ENCODE data around the gene CFAP298. TPM values are rescaled to one million over a fixed set of nuclear protein-coding genes. Genes with fewer than 3 reads are reported as not detected.
"Not testable (repeated sequence)": the region's sequence is repeated elsewhere in the genome, so short reads cannot be mapped to it uniquely, and the experiment has no call there.

CFAP298 gene
- total RNA-seq, 2 donors from 2014 or later = 28.7 to 32.7 TPM

DNA sequence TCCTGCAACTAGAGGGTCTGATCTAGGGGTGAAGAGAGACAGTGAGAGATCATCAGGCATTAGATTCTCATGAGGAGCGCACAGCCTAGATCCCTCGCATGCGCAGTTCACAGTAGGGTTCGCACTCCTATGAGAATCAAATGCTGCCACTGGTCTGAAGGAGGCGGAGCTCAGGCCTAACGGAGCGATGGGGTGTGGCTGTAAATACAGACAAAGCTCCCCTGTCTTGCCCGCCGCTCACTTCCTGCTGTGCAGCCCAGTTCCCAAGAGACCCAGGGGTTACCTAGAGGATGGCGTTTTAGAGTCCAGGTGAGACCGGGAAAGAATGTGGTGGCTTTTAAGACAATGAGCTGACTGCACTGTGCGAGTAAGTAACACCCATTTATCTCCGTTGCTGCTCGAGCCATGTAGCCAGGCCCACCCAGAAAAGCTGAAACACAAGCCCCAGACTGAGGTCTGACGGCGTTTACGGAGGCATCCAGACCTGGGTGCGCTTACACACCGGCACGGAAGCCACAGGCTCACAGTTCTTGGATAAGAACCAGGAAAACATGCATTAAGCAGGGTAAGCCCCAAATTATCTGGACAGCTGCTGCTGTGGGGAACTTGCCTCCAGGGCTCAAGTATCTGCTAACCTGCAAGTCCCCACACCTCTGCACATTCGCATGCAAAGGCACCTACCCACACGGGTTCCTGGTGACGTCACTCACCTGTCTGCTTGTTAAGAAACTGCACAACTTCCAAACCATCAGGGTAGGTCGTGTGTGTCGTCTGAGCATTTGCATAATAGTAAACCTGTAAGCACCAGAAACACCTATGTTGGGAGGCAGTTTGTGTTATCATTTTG lies 39.4 kb downstream of the CFAP298 start:
- intact Hi-C loops (cut with DNase I, micrococcal nuclease) = no loop called here
- DNase-seq (peak; percentile 68 to 77), ATAC-seq (peak; percentile 71)

- no peak for DNase-seq
- no peak for ATAC-seq
- intact Hi-C loops (cut with DNase I, micrococcal nuclease) = no loop called here
Measured at GRCh38 chr21:32570456-32570855, 41.7 kb downstream of the CFAP298 start.

- peak; percentile 67 to 84 for DNase-seq
- intact Hi-C loops (cut with DNase I, micrococcal nuclease) = loop anchor here in 1 of 2 donors (10.0 kb wide), 1 partner anchor 155 kb away; the partner anchor contains the start of gene EVA1C
- peak; percentile 89 for ATAC-seq
Measured at GRCh38 chr21:32569261-32570230, 42.6 kb downstream of the CFAP298 start.

- ATAC-seq (no peak), DNase-seq (no peak)
- intact Hi-C loops (cut with DNase I, micrococcal nuclease) = loop anchor here in 1 of 2 donors (10.0 kb wide), 1 partner anchor 153 kb away; the partner anchor contains the start of gene EVA1C
Measured at GRCh38 chr21:32567626-32568025, 44.6 kb downstream of the CFAP298 start.

DNA sequence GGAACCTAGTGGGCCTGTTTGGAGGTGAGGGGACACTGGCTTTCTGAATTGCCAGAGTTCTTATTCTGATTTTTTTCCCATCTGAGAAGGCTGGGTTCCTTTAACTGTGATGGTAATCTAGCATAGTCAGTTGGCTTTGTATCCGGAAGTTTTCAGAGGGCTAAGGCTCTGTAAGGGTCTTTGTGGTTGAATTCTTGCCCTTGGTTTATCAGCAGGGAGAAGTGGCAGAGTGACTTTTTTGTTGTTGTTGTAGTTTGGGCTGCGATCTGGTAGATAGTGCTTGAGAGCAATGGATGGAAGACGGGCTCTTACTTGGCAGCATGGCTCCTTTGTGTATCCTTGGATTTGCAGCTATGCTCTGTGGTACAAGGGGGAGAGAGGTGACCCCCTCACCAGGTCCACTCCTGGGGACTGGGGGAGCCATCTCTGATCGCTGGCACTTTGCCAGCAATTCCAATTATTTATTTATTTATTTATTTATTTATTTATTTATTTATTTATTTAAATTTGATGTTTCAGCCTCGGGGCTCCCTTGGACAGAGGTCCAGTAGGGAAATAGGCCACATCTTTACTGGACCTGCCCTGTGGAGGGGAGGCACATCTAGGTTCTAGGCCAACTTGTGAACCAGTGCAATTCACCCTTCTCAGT lies 45.3 kb downstream of the CFAP298 start:
- no peak for ATAC-seq
- intact Hi-C loops (cut with DNase I, micrococcal nuclease) = loop anchor here in 1 of 2 donors (10.0 kb wide), 1 partner anchor 152 kb away; the partner anchor contains the start of gene EVA1C
- no peak for DNase-seq

- no peak for DNase-seq
- intact Hi-C loops (cut with DNase I, micrococcal nuclease) = loop anchor here in 1 of 2 donors (10.0 kb wide), 1 partner anchor 151 kb away; the partner anchor contains the start of gene EVA1C
- ATAC-seq = no peak
Measured at GRCh38 chr21:32565856-32566465, 46.2 kb downstream of the CFAP298 start.

- DNase-seq (no peak), ATAC-seq (no peak)
- intact Hi-C loops (cut with DNase I, micrococcal nuclease) = loop anchor here in 1 of 2 donors (10.0 kb wide), 1 partner anchor 148 kb away; the partner anchor contains the start of gene EVA1C
Measured at GRCh38 chr21:32562915-32563314, 49.3 kb downstream of the CFAP298 start.

DNA sequence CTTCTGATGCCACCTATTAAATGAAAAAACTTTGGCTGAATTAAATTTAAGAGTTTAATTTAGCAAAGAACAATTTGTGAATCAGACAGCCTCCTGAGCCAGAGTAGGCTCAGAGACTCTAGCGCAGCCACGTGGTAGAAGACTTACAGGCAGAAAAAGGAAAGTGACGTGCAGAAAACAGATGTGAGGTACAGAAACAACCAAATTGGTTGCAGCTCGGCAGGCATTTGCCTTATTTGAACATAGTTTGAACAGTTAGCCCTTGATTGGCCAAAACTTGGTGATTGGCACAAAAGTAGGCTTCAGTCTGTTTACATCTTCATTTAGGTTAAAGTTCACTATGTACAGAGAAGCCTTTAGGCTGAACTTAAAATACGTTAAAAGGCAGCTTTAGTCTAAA lies 49.8 kb downstream of the CFAP298 start:
- intact Hi-C loops (cut with DNase I, micrococcal nuclease) = loop anchor here in 1 of 2 donors (10.0 kb wide), 1 partner anchor 148 kb away; the partner anchor contains the start of gene EVA1C
- ATAC-seq (no peak), DNase-seq (peak in 1 of 2 donors; percentile 19)

DNA sequence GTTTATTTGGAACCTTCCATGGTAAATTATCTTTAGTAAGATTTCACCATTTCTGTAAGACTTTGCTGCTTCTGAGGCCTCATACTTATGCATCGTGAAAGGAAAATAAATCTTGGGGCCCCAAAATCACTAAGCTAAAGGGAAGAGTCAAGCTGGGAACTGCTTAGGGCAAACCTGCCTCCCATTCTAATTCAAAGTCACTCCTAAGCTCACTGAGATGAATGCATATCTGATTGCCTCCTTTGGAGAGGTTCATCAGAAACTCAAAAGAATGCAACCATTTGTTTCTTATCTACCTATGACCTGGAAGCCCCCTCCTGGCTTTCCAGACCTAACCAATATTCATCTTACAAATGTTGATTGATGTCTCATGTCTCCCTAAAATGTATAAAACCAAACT lies 50.7 kb downstream of the CFAP298 start:
- not testable (repeated sequence) for ATAC-seq, DNase-seq
- intact Hi-C loops (cut with DNase I, micrococcal nuclease) = loop anchor here in 1 of 2 donors (10.0 kb wide), 1 partner anchor 147 kb away; the partner anchor contains the start of gene EVA1C

DNA sequence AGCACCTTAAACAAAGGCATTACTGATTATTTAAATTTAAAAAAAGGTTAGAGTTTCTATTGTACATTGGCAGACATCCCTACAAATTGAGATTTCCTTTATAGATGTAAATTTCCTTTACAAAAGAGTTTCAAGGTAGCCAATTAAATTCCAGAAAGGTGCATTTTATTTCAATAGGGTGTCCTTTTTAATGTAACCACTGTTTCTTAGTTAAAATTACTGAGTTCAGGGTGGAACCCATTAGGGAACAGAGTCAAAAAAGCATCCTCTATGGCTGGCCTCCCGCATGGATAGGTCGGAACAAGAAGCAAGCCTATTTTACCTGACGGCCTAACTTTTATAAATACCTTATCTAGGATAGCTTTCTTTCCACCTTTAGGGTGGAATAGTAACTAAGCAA lies 51.3 kb downstream of the CFAP298 start:
- ATAC-seq (no peak), DNase-seq (no peak)
- intact Hi-C loops (cut with DNase I, micrococcal nuclease) = loop anchor here in 1 of 2 donors (10.0 kb wide), 1 partner anchor 146 kb away; the partner anchor contains the start of gene EVA1C

DNA sequence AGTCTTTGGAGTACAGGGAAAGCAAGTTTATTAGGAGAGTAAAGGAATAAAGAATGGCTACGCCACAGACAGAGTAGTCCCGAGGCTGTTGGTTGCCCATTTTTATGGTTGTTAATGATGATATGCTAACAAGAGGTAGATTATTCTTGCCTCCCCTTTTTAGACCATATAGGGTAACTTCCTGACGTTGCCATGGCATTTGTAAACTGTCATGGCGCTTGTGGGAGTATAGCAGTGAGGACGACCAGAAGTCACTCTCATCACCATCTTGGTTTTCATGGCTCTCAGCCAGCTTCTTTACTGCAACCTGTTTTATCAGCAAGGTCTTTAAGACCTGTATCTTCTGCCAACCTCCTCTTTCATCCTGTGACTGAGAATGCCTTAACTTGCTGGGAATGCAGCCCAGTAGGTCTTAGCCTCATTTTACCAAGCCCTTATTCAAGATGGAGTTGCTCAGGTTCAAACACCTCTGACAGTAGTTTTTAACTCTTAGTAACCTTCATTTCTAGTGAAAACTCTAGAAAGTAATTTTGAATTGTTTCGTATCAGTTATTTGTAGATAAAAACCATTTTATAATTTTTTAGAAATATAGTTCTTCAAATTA lies 53.1 kb downstream of the CFAP298 start:
- ATAC-seq (no peak), DNase-seq (no peak)
- intact Hi-C loops (cut with DNase I, micrococcal nuclease) = no loop called here

DNA sequence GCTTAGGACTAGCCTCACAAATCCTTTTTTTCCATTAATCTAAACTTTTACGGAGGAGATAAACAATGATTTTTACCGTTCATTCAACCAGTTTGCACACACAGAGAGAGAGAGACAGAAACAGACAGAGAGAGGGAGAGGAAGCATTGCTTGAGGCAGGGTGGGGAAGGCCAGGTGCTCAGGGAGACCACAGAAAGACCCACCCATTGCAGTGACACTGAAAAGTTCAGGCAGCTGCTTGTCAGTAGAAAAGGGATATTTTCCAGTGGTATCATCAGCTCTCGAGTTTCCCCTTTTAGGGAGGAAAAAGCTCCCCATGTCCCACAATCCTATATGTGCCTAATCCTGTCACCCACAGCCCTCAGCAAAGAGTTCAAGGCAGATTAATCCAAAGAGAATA lies 54.1 kb downstream of the CFAP298 start:
- ATAC-seq (no peak), DNase-seq (no peak)
- intact Hi-C loops (cut with DNase I, micrococcal nuclease) = no loop called here

DNA sequence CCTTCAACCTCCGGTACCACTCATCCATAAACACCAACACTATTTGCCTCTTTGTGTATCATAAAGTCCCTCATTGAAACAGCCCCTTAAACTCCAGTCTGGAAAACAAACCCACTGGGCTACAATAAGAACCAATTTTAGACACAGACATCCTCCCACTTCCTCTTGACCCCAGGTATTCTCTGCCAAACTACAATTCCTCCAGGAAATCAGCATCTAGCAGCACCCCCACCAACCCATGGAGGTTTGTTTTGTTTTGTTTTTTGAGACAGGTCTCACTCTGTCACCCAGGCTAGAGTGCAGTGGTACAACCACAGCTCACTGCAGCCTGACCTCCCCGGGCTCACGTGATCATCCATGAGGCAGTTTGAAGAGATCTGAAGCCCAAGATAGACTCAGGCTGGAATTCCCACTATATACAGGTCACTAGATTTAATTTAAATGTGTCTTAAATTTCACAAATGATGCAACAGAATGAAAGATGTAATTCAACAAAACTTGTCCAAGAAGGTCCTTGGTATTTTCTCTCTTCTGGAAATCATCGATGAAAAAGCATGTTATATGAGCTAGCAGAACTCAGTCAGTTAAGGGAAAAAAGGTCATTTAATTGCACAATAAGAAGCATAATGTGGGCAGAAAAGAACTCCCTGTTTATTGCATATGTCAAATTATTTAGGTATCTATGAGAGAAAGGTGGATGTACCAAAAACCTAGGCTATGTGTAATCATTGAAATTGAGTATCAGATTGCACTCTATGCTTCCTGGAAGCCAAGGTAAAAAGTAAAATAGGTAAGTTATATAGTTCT lies 57.1 kb downstream of the CFAP298 start:
- DNase-seq (no peak), ATAC-seq (no peak)
- intact Hi-C loops (cut with DNase I, micrococcal nuclease) = no loop called here

GRCh38 chr21:32549886-32550285 lies 62.3 kb downstream of the CFAP298 start:
- ATAC-seq (no peak), DNase-seq (no peak)
- intact Hi-C loops (cut with DNase I, micrococcal nuclease) = no loop called here

GRCh38 chr21:32549440-32549839 lies 62.7 kb downstream of the CFAP298 start:
- DNase-seq (no peak), ATAC-seq (no peak)
- intact Hi-C loops (cut with DNase I, micrococcal nuclease) = no loop called here
